H9 (cell line): ENCODE measurements around the gene SETD6. TPM values are rescaled to one million over a fixed set of nuclear protein-coding genes. Genes with fewer than 3 reads are reported as not detected.

Experiments
- DNase-seq: peaks from one replicate; pipeline ENCODE4 v3.0.0-alpha.2; 2017
- H2AFZ ChIP-seq: one replicate; pipeline ENCODE4 v1.6.1; 2013; ENCODE audit warnings: mild to moderate bottlenecking, low read length, control low read depth, moderate library complexity
- H2AK5ac ChIP-seq: 2 replicates; pipeline ENCODE4 v1.6.1; 2013; ENCODE audit warnings: low read length, control low read depth, mixed read lengths; ENCODE audit not compliant: insufficient read length
- H2BK120ac ChIP-seq: one replicate; pipeline ENCODE4 v1.6.1; 2013; ENCODE audit warnings: low read depth, mild to moderate bottlenecking, low read length, control low read depth, inconsistent platforms; ENCODE audit not compliant: poor library complexity, severe bottlenecking
- H2BK12ac ChIP-seq: 2 replicates; pipeline ENCODE4 v1.6.1; 2013; ENCODE audit warnings: low read length, control low read depth, mixed read lengths, low read depth; ENCODE audit not compliant: insufficient read length
- H2BK15ac ChIP-seq: 2 replicates; pipeline ENCODE4 v1.6.1; 2013; ENCODE audit warnings: low read depth, low read length, control low read depth
- H2BK20ac ChIP-seq: one replicate; pipeline ENCODE4 v1.6.1; 2013; ENCODE audit warnings: low read depth, mild to moderate bottlenecking, low read length, control low read depth, inconsistent platforms; ENCODE audit not compliant: poor library complexity, severe bottlenecking
- H2BK5ac ChIP-seq: 2 replicates; pipeline ENCODE4 v1.6.1; 2013; ENCODE audit warnings: low read length, control low read depth, mixed read lengths; ENCODE audit not compliant: insufficient read length
- H3K14ac ChIP-seq: 2 replicates; pipeline ENCODE4 v1.6.1; 2013; ENCODE audit warnings: low read length, control low read depth; ENCODE audit not compliant: insufficient read depth
- H3K18ac ChIP-seq: 2 replicates; pipeline ENCODE4 v1.6.1; 2013; ENCODE audit warnings: low read depth, mild to moderate bottlenecking, mixed read lengths, low read length, control low read depth; ENCODE audit not compliant: insufficient read length
- H3K23ac ChIP-seq: 2 replicates; pipeline ENCODE4 v1.6.1; 2013; ENCODE audit warnings: low read length, control low read depth, mixed read lengths, low read depth; ENCODE audit not compliant: insufficient read length
- H3K23me2 ChIP-seq: 2 replicates; pipeline ENCODE4 v1.6.1; 2013; ENCODE audit warnings: low read depth, mild to moderate bottlenecking, mixed read lengths, low read length, control low read depth; ENCODE audit not compliant: insufficient read length, poor library complexity, severe bottlenecking
- H3K27ac ChIP-seq: 2 replicates; pipeline ENCODE4 v1.5.1; 2013; ENCODE audit warnings: low read length, control low read depth, mixed read lengths, low read depth; ENCODE audit not compliant: insufficient read length
- H3K27me3 ChIP-seq: 2 replicates; pipeline ENCODE4 v1.6.1; 2013; ENCODE audit warnings: low read length, control low read depth, inconsistent platforms; ENCODE audit not compliant: insufficient read depth
- H3K4ac ChIP-seq: 2 replicates; pipeline ENCODE4 v1.6.1; 2013; ENCODE audit warnings: low read depth, mild to moderate bottlenecking, control low read depth, inconsistent platforms, low read length, moderate library complexity
- H3K4me1 ChIP-seq: 2 replicates; pipeline ENCODE4 v1.6.1; 2013; ENCODE audit warnings: low read length, control low read depth, inconsistent platforms; ENCODE audit not compliant: insufficient read depth
- H3K4me2 ChIP-seq: 2 replicates; pipeline ENCODE4 v1.6.1; 2013; ENCODE audit warnings: low read length, control low read depth, mixed read lengths; ENCODE audit not compliant: insufficient read length, insufficient read depth
- H3K56ac ChIP-seq: 2 replicates; pipeline ENCODE4 v1.6.1; 2013; ENCODE audit warnings: low read depth, mild to moderate bottlenecking, mixed read lengths, low read length, control low read depth; ENCODE audit not compliant: insufficient read length
- H3K79me1 ChIP-seq: 2 replicates; pipeline ENCODE4 v1.6.1; 2013; ENCODE audit warnings: low read depth, mild to moderate bottlenecking, moderate library complexity, low read length, control low read depth, inconsistent platforms; ENCODE audit not compliant: insufficient read depth, poor library complexity, severe bottlenecking
- H3K79me2 ChIP-seq: 2 replicates; pipeline ENCODE4 v1.6.1; 2013; ENCODE audit warnings: low read length, control low read depth, inconsistent platforms; ENCODE audit not compliant: insufficient read depth
- H3K9ac ChIP-seq: 2 replicates; pipeline ENCODE4 v1.6.1; 2013; ENCODE audit warnings: low read length, control low read depth, mixed read lengths; ENCODE audit not compliant: insufficient read length; ENCODE audit errors: extremely low read depth
- H3K9me3 ChIP-seq: one replicate; pipeline ENCODE4 v1.6.1; 2013; ENCODE audit warnings: low read depth, low read length, inconsistent platforms; ENCODE audit not compliant: control insufficient read depth
- H3T11ph ChIP-seq: one replicate; pipeline ENCODE4 v1.6.1; 2013; ENCODE audit warnings: mild to moderate bottlenecking, low read length, control low read depth, inconsistent platforms
- H4K20me1 ChIP-seq: one replicate; pipeline ENCODE4 v1.6.1; 2013; ENCODE audit not compliant: control insufficient read depth, insufficient read length, insufficient read depth
- H4K5ac ChIP-seq: 2 replicates; pipeline ENCODE4 v1.6.1; 2013; ENCODE audit warnings: low read depth, mild to moderate bottlenecking, mixed read lengths, low read length, control low read depth; ENCODE audit not compliant: insufficient read length
- H4K8ac ChIP-seq: replicated peaks from 2 replicates; pipeline ENCODE4 v1.6.1; 2013; ENCODE audit warnings: low read length, control low read depth, mixed read lengths, low read depth; ENCODE audit not compliant: insufficient read length
- H4K91ac ChIP-seq: 2 replicates; pipeline ENCODE4 v1.6.1; 2013; ENCODE audit warnings: low read depth, mild to moderate bottlenecking, moderate library complexity, mixed read lengths, low read length, control low read depth; ENCODE audit not compliant: insufficient read length
- H3K27ac Mint-ChIP-seq, 3 experiments: 2 replicates in 2 of 3; 3 replicates in 1 of 3; pipeline ENCODE4 v1.8.0; 2020 to 2021; ENCODE audit warnings: mixed read lengths in 3 of 3, mild to moderate bottlenecking in 1 of 3, moderate library complexity in 1 of 3
- H3K27me3 Mint-ChIP-seq: 2 replicates; pipeline ENCODE4 v1.8.0; 2021; ENCODE audit warnings: low read depth, mild to moderate bottlenecking, moderate library complexity, mixed read lengths
- H3K36me3 Mint-ChIP-seq, 3 experiments: 2 replicates in 2 of 3; 3 replicates in 1 of 3; pipeline ENCODE4 v1.8.0; 2020 to 2021; ENCODE audit warnings: low read depth in 3 of 3, mixed read lengths in 3 of 3; ENCODE audit not compliant: insufficient read depth in 1 of 3
- H3K4me1 Mint-ChIP-seq, 2 experiments: 2 replicates each; pipeline ENCODE4 v1.8.0; 2020; ENCODE audit warnings: mixed read lengths in 2 of 2
- H3K4me3 Mint-ChIP-seq, 2 experiments: 2 replicates in 1 of 2; 3 replicates in 1 of 2; pipeline ENCODE4 v1.8.0; 2020 to 2021; ENCODE audit warnings: mild to moderate bottlenecking in 2 of 2, mixed read lengths in 2 of 2, moderate library complexity in 1 of 2
- H3K9me3 Mint-ChIP-seq, 2 experiments: 2 replicates in 1 of 2; 3 replicates in 1 of 2; pipeline ENCODE4 v1.8.0; 2020; ENCODE audit warnings: mild to moderate bottlenecking in 2 of 2, mixed read lengths in 2 of 2, moderate library complexity in 1 of 2
- CTCF ChIP-seq: fragments of 200-600 bp; sonication (generic); conservative IDR thresholded peaks from 3 replicates; pipeline ENCODE4 v1.8.0; 2021; ENCODE audit warnings: antibody characterized with exemption, mild to moderate bottlenecking
- WGBS: extraction: QIAGEN DNeasy Blood & Tissue Kit; methylation state at CpG from one replicate; pipeline ENCODE4 v1.1.7; 2013; ENCODE audit warnings: missing lambda C conversion rate, low lambda C conversion rate, mixed read lengths; ENCODE audit not compliant: insufficient read length; ENCODE audit errors: extremely low coverage; 5-methylcytosine and 5-hydroxymethylcytosine counted together
- total RNA-seq: library from RNA; stranded (reverse); gene quantifications from 2 replicates; pipeline ENCODE4 v1.2.1, GENCODE V29; 2021

SETD6 gene
- total RNA-seq, 1 experiment from 2014 or later, result 55.6 TPM

GRCh38 chr16:58493756-58494431, 21.4 kb upstream of the SETD6 start:
- Histone ChIP-seq H4K20me1 (no peaks in the 10 kb centered on the region), H3T11ph (no peak overlapping the region), H2BK5ac (no peak overlapping the region), H4K5ac (no peak overlapping the region), H4K8ac (no peak overlapping the region), H2BK15ac (no peak overlapping the region), H3K4ac (peak overlapping the region; percentile 48), H2BK12ac (peak overlapping the region; percentile 68), H3K14ac (peak overlapping the region; percentile 31), H3K9ac (no peak overlapping the region), H3K9me3 (no peaks in the 10 kb centered on the region), H2BK20ac (no peak overlapping the region), H3K56ac (no peak overlapping the region), H3K23ac (no peak overlapping the region), H3K27ac (no peak overlapping the region), H3K27me3 (no peaks in the 10 kb centered on the region), H4K91ac (peak overlapping the region; percentile 34), H3K4me1 (no peaks in the 10 kb centered on the region; the same call in 1 of the 2 replicates), H2BK120ac (no peak overlapping the region), H3K23me2 (no peaks in the 10 kb centered on the region), H2AK5ac (no peak overlapping the region), H3K79me1 (no peaks in the 10 kb centered on the region), H2AFZ (no peak overlapping the region), H3K18ac (peak overlapping the region; percentile 65), H3K4me2 (no peak overlapping the region), H3K79me2 (no peaks in the 10 kb centered on the region)
- no peak for TF ChIP-seq CTCF
- Mint-ChIP-seq H3K27ac (no peak overlapping the region), H3K36me3 (peaks cover 0 to 2% (median 0%) of the 10 kb centered on the region in 3 experiments; a peak in 1 of 7 replicates), H3K27me3 (peaks cover 44% of the 10 kb centered on the region), H3K4me1 (peaks cover 14 to 41% of the 10 kb centered on the region in 2 experiments), H3K4me3 (no peak overlapping the region), H3K9me3 (peaks cover 0 to 2% of the 10 kb centered on the region in 2 experiments; a peak in 2 of 5 replicates)
- WGBS, result no CpG with 5 or more reads among the region's 20 CpGs
- no peak for DNase-seq
